GM12878 (cell line): ENCODE results near the gene HIC1. TPM values are rescaled to one million over a fixed set of nuclear protein-coding genes. Genes with fewer than 3 reads are reported as not detected.

Experiments
- ATAC-seq: fragments of 200-7000 bp; cut with Tn5 transposase; 3 replicates; pipeline ENCODE4 v1.9.1; 2020; ENCODE audit warnings: mild to moderate bottlenecking, moderate library complexity
- BruUV-seq: library from RNA; stranded (reverse); fragments of 400-500 nt; replicated peaks from 2 replicates; lab custom pipeline; 2021; lab: Mats Ljungman, UMichigan
- CTCF ChIA-PET: fragments of 300-600 bp; sonication (Branson Sonifier 250); formaldehyde crosslinking; extraction: SDS; loops from one replicate; lab custom pipeline; 2021; ENCODE audit warnings: inconsistent platforms; lab: Yijun Ruan, JAX
- POLR2A ChIA-PET: fragments of 350-600 bp; formaldehyde crosslinking; extraction: SDS; loops from one replicate; lab custom pipeline; 2021; ENCODE audit warnings: inconsistent platforms; lab: Charles Lee
- RAD21 ChIA-PET: fragments of 300-600 bp; sonication (Branson Sonifier 250); formaldehyde crosslinking; loops from one replicate; lab custom pipeline; 2023; ENCODE audit warnings: antibody characterized with exemption; ENCODE audit not compliant: unreplicated experiment; lab: Charles Lee
- SMC1A ChIA-PET: fragments of 300-600 bp; sonication (Branson Sonifier 250); formaldehyde crosslinking; loops from one replicate; lab custom pipeline; 2023; ENCODE audit not compliant: unreplicated experiment, uncharacterized antibody; lab: Charles Lee
- DNase-seq: peaks from one replicate; pipeline ENCODE4 v3.0.0-alpha.2; 2011; ENCODE audit warnings: low read depth, low spot score
- FAIRE-seq: peaks from 3 replicates; lab custom pipeline; 2011; peaks lifted over from hg19 to GRCh38; lab: Jason Lieb, UNC
- H2AFZ ChIP-seq: 2 replicates; pipeline ENCODE4 v1.6.0; 2011; ENCODE audit warnings: low read depth, low read length, control low read depth; ENCODE audit not compliant: control insufficient read depth
- H3K27ac ChIP-seq: 2 replicates; pipeline ENCODE4 v1.5.1; 2011; ENCODE audit warnings: control low read depth; ENCODE audit not compliant: control insufficient read depth, insufficient read depth
- H3K27me3 ChIP-seq, 2 experiments: replicated peaks in 1 of 2; 2 replicates each; pipeline versions ENCODE4 v1.6.0 to v1.6.1; 2011; ENCODE audit warnings: low read length in 1 of 2; ENCODE audit not compliant: control insufficient read depth in 2 of 2, insufficient read depth in 2 of 2
- H3K36me3 ChIP-seq, 2 experiments: 2 replicates each; pipeline ENCODE4 v1.5.1; 2011; ENCODE audit warnings: low read length in 1 of 2; ENCODE audit not compliant: control insufficient read depth in 2 of 2, insufficient read depth in 2 of 2
- H3K4me1 ChIP-seq: 2 replicates; pipeline ENCODE4 v1.6.1; 2011; ENCODE audit warnings: mild to moderate bottlenecking, low read length, moderate library complexity, mixed read lengths; ENCODE audit not compliant: control insufficient read depth, insufficient read depth
- H3K4me2 ChIP-seq: 2 replicates; pipeline ENCODE4 v1.6.0; 2011; ENCODE audit warnings: control low read depth; ENCODE audit not compliant: control insufficient read depth, insufficient read depth
- H3K4me3 ChIP-seq: fragments of 200-600 bp; sonication (generic); 2 replicates; pipeline ENCODE4 v1.5.1; 2016
- H3K79me2 ChIP-seq: 2 replicates; pipeline ENCODE4 v1.6.0; 2011; ENCODE audit warnings: low read length; ENCODE audit not compliant: control insufficient read depth, insufficient read depth
- H3K9ac ChIP-seq: 2 replicates; pipeline ENCODE4 v1.8.0; 2011; ENCODE audit warnings: low read length, control low read depth, mixed read lengths; ENCODE audit not compliant: control insufficient read depth, insufficient read depth
- H3K9me3 ChIP-seq: replicated peaks from 3 replicates; pipeline ENCODE4 v1.5.1; 2011; ENCODE audit warnings: mild to moderate bottlenecking, low read length; ENCODE audit not compliant: control insufficient read depth, insufficient read depth
- H4K20me1 ChIP-seq: 2 replicates; pipeline ENCODE4 v1.6.0; 2011; ENCODE audit not compliant: control insufficient read depth, insufficient read depth
- CBFB ChIP-seq: IDR thresholded peaks from 2 replicates; pipeline ENCODE4 v1.6.1; 2016; ENCODE audit warnings: antibody characterized with exemption, low read depth
- CEBPZ ChIP-seq: fragments of 150-350 bp; IDR thresholded peaks from 2 replicates; pipeline ENCODE4 v1.6.1; 2016; ENCODE audit warnings: low read depth, low read length
- DPF2 ChIP-seq: fragments of 450-650 bp; IDR thresholded peaks from 2 replicates; pipeline ENCODE4 v1.6.1; 2017; ENCODE audit warnings: mild to moderate bottlenecking
- ETV6 ChIP-seq, 2 experiments: fragments of 450-650 bp in 1 of 2; IDR thresholded peaks in 1 of 2; conservative IDR thresholded peaks in 1 of 2; 2 replicates each; pipeline ENCODE4 v1.6.1; 2014; ENCODE audit warnings: antibody characterized with exemption in 1 of 2, borderline replicate concordance in 1 of 2, low read depth in 1 of 2, mild to moderate bottlenecking in 1 of 2, moderate library complexity in 1 of 2
- HDGF ChIP-seq: fragments of 450-650 bp; IDR thresholded peaks from 2 replicates; pipeline ENCODE4 v1.6.1; 2016; ENCODE audit warnings: antibody characterized with exemption
- IKZF2 ChIP-seq, 2 experiments: fragments of 450-650 bp; IDR thresholded peaks; 2 replicates each; pipeline ENCODE4 v1.6.1; 2017; ENCODE audit warnings: mild to moderate bottlenecking in 2 of 2, moderate library complexity in 2 of 2
- KAT2A ChIP-seq: conservative IDR thresholded peaks from 2 replicates; pipeline ENCODE4 v1.6.1; 2011; ENCODE audit warnings: low read depth, low read length; ENCODE audit not compliant: control insufficient read depth
- NR2F1 ChIP-seq: fragments of 450-650 bp; conservative IDR thresholded peaks from 2 replicates; pipeline ENCODE4 v1.6.1; 2017; ENCODE audit warnings: mild to moderate bottlenecking
- PBX3 ChIP-seq: IDR thresholded peaks from 2 replicates; pipeline ENCODE4 v1.6.1; 2011; ENCODE audit warnings: mild to moderate bottlenecking, low read depth, low read length, moderate library complexity; ENCODE audit not compliant: insufficient replicate concordance
- PML ChIP-seq: IDR thresholded peaks from 2 replicates; pipeline ENCODE4 v1.6.1; 2012; ENCODE audit warnings: low read length, inconsistent platforms
- POLR2AphosphoS5 ChIP-seq: IDR thresholded peaks from 2 replicates; pipeline ENCODE4 v1.6.1; 2011; ENCODE audit warnings: mild to moderate bottlenecking, low read length, inconsistent platforms
- SMARCA5 ChIP-seq: fragments of 450-650 bp; IDR thresholded peaks from 2 replicates; pipeline ENCODE4 v1.6.1; 2017; ENCODE audit warnings: mild to moderate bottlenecking
- STAT3 ChIP-seq: IDR thresholded peaks from 2 replicates; pipeline ENCODE4 v1.6.1; 2011; ENCODE audit warnings: low read depth, low read length, improper control_type of control experiment
- ZNF384 ChIP-seq: IDR thresholded peaks from 2 replicates; pipeline ENCODE4 v1.6.1; 2012; ENCODE audit warnings: low read depth, mild to moderate bottlenecking, low read length, improper control_type of control experiment, borderline replicate concordance
- WGBS: methylation state at CpG from one replicate; pipeline ENCODE4 v1.1.6; 2016; ENCODE audit warnings: low lambda C conversion rate; ENCODE audit not compliant: insufficient replicate concordance, insufficient coverage; ENCODE audit errors: missing lambda C conversion rate; 5-methylcytosine and 5-hydroxymethylcytosine counted together
- in situ Hi-C: fragments of 300-500 bp; cut with MboI; formaldehyde crosslinking; loops from 9 replicates; pipeline ENCODE4 v1.14.3; 2018; ENCODE audit warnings: mixed read lengths
- intact Hi-C: fragments of 100-400 bp; cut with micrococcal nuclease; formaldehyde crosslinking; loops from one replicate; pipeline ENCODE4 v1.14.2; 2022; ENCODE audit not compliant: unreplicated experiment
- polyA plus RNA-seq, 11 experiments: library from polyadenylated mRNA; depleted of rRNA in 4 of 11; unstranded in 6 of 11; stranded (reverse) in 5 of 11; fragments of >200 nt; fragmentation: Nextera tagmentation in 4 of 11; fragmentation: Illumina TruSeq in 1 of 11; extraction: Ambion mirVana in 4 of 11; extraction: Trizol in 1 of 11; gene quantifications; 1 replicate in 1 of 11; 2 replicates in 10 of 11; pipeline versions ENCODE4 v1.2.1 to v1.2.3, GENCODE V29; 2011 to 2016; ENCODE audit warnings: inconsistent platforms in 2 of 11, missing spikeins in 2 of 11, low read depth in 1 of 11
- total RNA-seq, 4 experiments: library from RNA; depleted of rRNA in 3 of 4; stranded (reverse); fragments of >200 nt in 3 of 4; fragmentation: Illumina TruSeq in 1 of 4; extraction: Trizol in 1 of 4; gene quantifications; 2 replicates each; pipeline versions ENCODE4 v1.2.1 to v1.2.3, GENCODE V29; 2013 to 2021
- TF ChIP-seq, protein P1 (sequence below): fragments of 450-650 bp; IDR thresholded peaks from 2 replicates; pipeline ENCODE4 v1.6.1; 2017; ENCODE audit warnings: mild to moderate bottlenecking, low read depth, inconsistent platforms; ENCODE audit not compliant: poor library complexity, severe bottlenecking

HIC1 gene
- total and polyA plus RNA-seq, 10 of the 15 experiments (the other 5 are each of a cell fraction or from before 2014, with no cell fraction given): 0.11 to 61.1 (median 4.9) TPM

GRCh38 chr17:2084036-2084765 is 29.3 kb downstream of the HIC1 start:
- intact Hi-C loops (no loop called here), in situ Hi-C loops (no loop called here)
- peak; percentile 15 for ATAC-seq
- Histone ChIP-seq H4K20me1 (no peaks in the 10 kb centered on the region), H3K27ac (peak overlapping the region; percentile 92), H3K79me2 (peaks cover 6% of the 10 kb centered on the region), H2AFZ (no peak overlapping the region), H3K9me3 (no peaks in the 10 kb centered on the region), H3K4me1 (peaks cover 65% of the 10 kb centered on the region), H3K36me3 (peaks cover 11 to 16% of the 10 kb centered on the region in 2 experiments), H3K9ac (peak overlapping the region; percentile 48), H3K4me2 (peak overlapping the region; percentile 10; the same call in 1 of the 2 replicates), H3K4me3 (no peak overlapping the region), H3K27me3 (no peaks in the 10 kb centered on the region)
- ChIA-PET CTCF (interaction anchor here (0.6 to 7.7 kb wide), 11 partner anchors 11 to 199 kb away, joined by 3 to 106 read pairs (median 5); partner anchors contain the start of gene HIC1), RAD21 (interaction anchor here (0.8 to 10.4 kb wide), 11 partner anchors 11 to 197 kb away, joined by 3 to 160 read pairs (median 6); partner anchors contain the start of gene HIC1), POLR2A (interaction anchor here (1.0 to 10.8 kb wide), 11 partner anchors 15 to 183 kb away, joined by 3 to 148 read pairs (median 3); no protein-coding TSS in a partner anchor), SMC1A (interaction anchor here (0.9 to 4.4 kb wide), 15 partner anchors 14 to 200 kb away, joined by 3 to 41 read pairs (median 5); no protein-coding TSS in a partner anchor)
- BruUV-seq: TSS peak; percentile 66
- no peak for DNase-seq
- WGBS: 44% methylated on average over 8 of the region's 8 CpGs
- no peak for FAIRE-seq
- 0 out of 2 replicates have a peak, but pooled peaks have one; percentile 8 for TF ChIP-seq STAT3
- TF ChIP-seq, protein P1, sequence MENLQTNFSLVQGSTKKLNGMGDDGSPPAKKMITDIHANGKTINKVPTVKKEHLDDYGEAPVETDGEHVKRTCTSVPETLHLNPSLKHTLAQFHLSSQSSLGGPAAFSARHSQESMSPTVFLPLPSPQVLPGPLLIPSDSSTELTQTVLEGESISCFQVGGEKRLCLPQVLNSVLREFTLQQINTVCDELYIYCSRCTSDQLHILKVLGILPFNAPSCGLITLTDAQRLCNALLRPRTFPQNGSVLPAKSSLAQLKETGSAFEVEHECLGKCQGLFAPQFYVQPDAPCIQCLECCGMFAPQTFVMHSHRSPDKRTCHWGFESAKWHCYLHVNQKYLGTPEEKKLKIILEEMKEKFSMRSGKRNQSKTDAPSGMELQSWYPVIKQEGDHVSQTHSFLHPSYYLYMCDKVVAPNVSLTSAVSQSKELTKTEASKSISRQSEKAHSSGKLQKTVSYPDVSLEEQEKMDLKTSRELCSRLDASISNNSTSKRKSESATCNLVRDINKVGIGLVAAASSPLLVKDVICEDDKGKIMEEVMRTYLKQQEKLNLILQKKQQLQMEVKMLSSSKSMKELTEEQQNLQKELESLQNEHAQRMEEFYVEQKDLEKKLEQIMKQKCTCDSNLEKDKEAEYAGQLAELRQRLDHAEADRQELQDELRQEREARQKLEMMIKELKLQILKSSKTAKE: peak; percentile 3
- peak; percentile 70 for TF ChIP-seq NR2F1
- no peak for TF ChIP-seq PML
- TF ChIP-seq CEBPZ: no peak
- TF ChIP-seq DPF2: peak; percentile 69
- peak; percentile 17; the same call in 1 of the 2 replicates for TF ChIP-seq HDGF
- 0 out of 4 replicates have a peak, but pooled peaks of 1 of the 2 experiments have one; percentile 3 for TF ChIP-seq IKZF2 (IDR thresholded peaks at IDR 0.05)
- 0 out of 2 replicates have a peak, but pooled peaks have one; percentile 40 for TF ChIP-seq POLR2AphosphoS5
- TF ChIP-seq ZNF384: no peak
- no peak for TF ChIP-seq KAT2A
- TF ChIP-seq CBFB: no peak
- peak; percentile 86 for TF ChIP-seq SMARCA5
- no peak for TF ChIP-seq PBX3
- peak in 1 of 2 experiments; percentile 50; a peak in 1 of 4 replicates for TF ChIP-seq ETV6 (conservative IDR thresholded peaks at IDR 0.05 in 1 of 2, IDR thresholded peaks at IDR 0.05 in 1 of 2; ENCODE audit: borderline replicate concordance in 1 of 2, low read depth in 1 of 2)
